Spleen (tissue), 11 donors: ENCODE data around the gene GRM1. TPM values are rescaled to one million over a fixed set of nuclear protein-coding genes. Genes with fewer than 3 reads are reported as not detected.

ENCODE experiments used
- DNase-seq: peaks from one replicate; pipeline ENCODE4 v3.0.0-alpha.2; 2020
- H3K27ac ChIP-seq, 8 donors: fragments of 200-600 bp; sonication (generic) in 7 of 8; 1 replicate in 4 of 8; 2 replicates in 4 of 8; pipeline versions ENCODE4 v1.5.0 to v1.8.0; 2016 to 2021; ENCODE audit warnings: inconsistent platforms in 4 of 8, mild to moderate bottlenecking in 4 of 8, moderate library complexity in 1 of 8
- H3K27me3 ChIP-seq, 7 donors: fragments of 200-600 bp; sonication (generic) in 6 of 7; replicated peaks in 1 of 7; 1 replicate in 4 of 7; 2 replicates in 3 of 7; pipeline versions ENCODE4 v1.5.0 to v1.8.0; 2016 to 2021; ENCODE audit warnings: inconsistent platforms in 3 of 7, mild to moderate bottlenecking in 1 of 7
- H3K36me3 ChIP-seq, 6 donors: fragments of 200-600 bp; sonication (generic) in 5 of 6; 1 replicate in 4 of 6; 2 replicates in 2 of 6; pipeline versions ENCODE4 v1.5.0 to v1.8.0; 2016 to 2021; ENCODE audit warnings: inconsistent platforms in 2 of 6
- H3K4me1 ChIP-seq, 6 donors: fragments of 200-600 bp; sonication (generic) in 5 of 6; 1 replicate in 3 of 6; 2 replicates in 3 of 6; pipeline versions ENCODE4 v1.5.0 to v1.8.0; 2016 to 2021; ENCODE audit warnings: inconsistent platforms in 3 of 6
- H3K4me3 ChIP-seq, 8 donors: fragments of 200-600 bp; sonication (generic) in 7 of 8; 1 replicate in 4 of 8; 2 replicates in 4 of 8; pipeline versions ENCODE4 v1.5.0 to v1.8.0; 2016 to 2021; ENCODE audit warnings: inconsistent platforms in 4 of 8, mild to moderate bottlenecking in 4 of 8, moderate library complexity in 2 of 8
- H3K9me3 ChIP-seq, 8 donors: fragments of 200-600 bp; sonication (generic) in 7 of 8; 1 replicate in 4 of 8; 2 replicates in 4 of 8; pipeline versions ENCODE4 v1.5.0 to v1.8.0; 2016 to 2021; ENCODE audit warnings: inconsistent platforms in 4 of 8
- CTCF ChIP-seq, 11 experiments: fragments of 200-600 bp in 7 of 11; fragments of 450-650 bp in 4 of 11; sonication (generic) in 4 of 11; IDR thresholded peaks in 8 of 11; conservative IDR thresholded peaks in 3 of 11; 1 replicate in 7 of 11; 2 replicates in 4 of 11; pipeline versions ENCODE4 v1.4.0 to v1.8.0; 2016 to 2021; ENCODE audit warnings: antibody characterized with exemption in 11 of 11, inconsistent platforms in 4 of 11, mild to moderate bottlenecking in 1 of 11
- POLR2A ChIP-seq, 3 donors: fragments of 450-650 bp; IDR thresholded peaks; one replicate each; pipeline ENCODE4 v1.5.1; 2017; ENCODE audit warnings: antibody characterized with exemption in 3 of 3, mild to moderate bottlenecking in 1 of 3
- POLR2AphosphoS5 ChIP-seq, 3 donors: sonication (generic); formaldehyde crosslinking; IDR thresholded peaks; one replicate each; pipeline ENCODE4 v1.5.1; 2017; ENCODE audit warnings: antibody characterized with exemption in 3 of 3
- WGBS, 5 donors: extraction: QIAGEN DNeasy Blood & Tissue Kit in 3 of 5; methylation state at CpG; one replicate each; pipeline versions ENCODE4 v1.1.5 to v1.1.7; 2013 to 2018; 5-methylcytosine and 5-hydroxymethylcytosine counted together
- intact Hi-C: fragments of 100-400 bp; cut with DNase I; formaldehyde crosslinking; loops from one replicate; pipeline ENCODE4 v1.15.0; 2023; ENCODE audit warnings: low total_unique reads
- polyA plus RNA-seq, 3 donors: library from polyadenylated mRNA; stranded (reverse); fragments of 200-250 nt; gene quantifications; one replicate each; pipeline ENCODE4 v1.2.1, GENCODE V29; 2013
- total RNA-seq, 7 donors: library from RNA; depleted of rRNA in 3 of 7; stranded (reverse); fragments of >200 nt in 3 of 7; fragmentation: NEBNext Ultra II Directional in 4 of 7; extraction: Animal tissue kit (Norgen Biotek cat#: 25700) in 4 of 7; gene quantifications; one replicate each; pipeline versions ENCODE4 v1.1.0 to v1.2.1, GENCODE V29; 2016 to 2021
- donor health status: healthy with polysubstance abuse.
- donor health status: DM: no; HTN: no; CAD: no; lungs with moderate emphysema.
- donor health status: DM: no; HTN: no; CAD: no.
- donor health status: Bipolar disorder and iron deficiency.
- donor health status: healthy.
- donor health status: DM: no; HTN: no; CAD: no.
- donor health status: DM: yes; HTN: yes; CAD: no.

The GRM1 gene
- total and polyA plus RNA-seq, 10 donors: under 0.01 to 0.19 (median 0.09) TPM; not detected in 3

- TF ChIP-seq CTCF (IDR thresholded peaks at IDR 0.05 in 8 of 11, conservative IDR thresholded peaks at IDR 0.05 in 3 of 11) (no peak), POLR2AphosphoS5 (IDR thresholded peaks at IDR 0.05) (no peak), POLR2A (IDR thresholded peaks at IDR 0.05) (no peak)
- intact Hi-C loops: no loop called here
- DNase-seq: no peak
- no peaks in the 10 kb centered on the region for H3K36me3 ChIP-seq
- peaks cover 0 to 3% (median 0%) of the 10 kb centered on the region in 8 donors for H3K9me3 ChIP-seq
- H3K4me1 ChIP-seq: no peaks in the 10 kb centered on the region
- H3K4me3 ChIP-seq: no peak overlapping the region
- H3K27me3 ChIP-seq: no peaks in the 10 kb centered on the region
- H3K27ac ChIP-seq: no peak overlapping the region
- 82 to 90% (median 88%) methylated on average over 4 of the region's 4 CpGs for WGBS, 5 donors
Observed at GRCh38 chr6:146077992-146078391, 49.1 kb downstream of the GRM1 start.

- no peak overlapping the region for H3K27ac ChIP-seq
- no peaks in the 10 kb centered on the region for H3K4me1 ChIP-seq
- H3K4me3 ChIP-seq: no peak overlapping the region
- TF ChIP-seq POLR2AphosphoS5 (IDR thresholded peaks at IDR 0.05) (no peak), POLR2A (IDR thresholded peaks at IDR 0.05) (no peak), CTCF (IDR thresholded peaks at IDR 0.05 in 8 of 11, conservative IDR thresholded peaks at IDR 0.05 in 3 of 11) (no peak)
- intact Hi-C loops: no loop called here
- WGBS, 5 donors: 86 to 92% (median 88%) methylated on average over 7 of the region's 7 CpGs
- no peaks in the 10 kb centered on the region for H3K36me3 ChIP-seq
- no peak for DNase-seq
- H3K27me3 ChIP-seq: no peaks in the 10 kb centered on the region
- no peaks in the 10 kb centered on the region for H3K9me3 ChIP-seq
Observed at GRCh38 chr6:146087386-146087785, 58.5 kb downstream of the GRM1 start.

- no peak for DNase-seq
- Histone ChIP-seq H3K27me3 (no peaks in the 10 kb centered on the region), H3K9me3 (no peaks in the 10 kb centered on the region), H3K4me3 (no peak overlapping the region), H3K36me3 (no peaks in the 10 kb centered on the region), H3K27ac (no peak overlapping the region), H3K4me1 (no peaks in the 10 kb centered on the region)
- intact Hi-C loops: no loop called here
- TF ChIP-seq CTCF (IDR thresholded peaks at IDR 0.05 in 8 of 11, conservative IDR thresholded peaks at IDR 0.05 in 3 of 11) (no peak), POLR2A (IDR thresholded peaks at IDR 0.05) (no peak), POLR2AphosphoS5 (IDR thresholded peaks at IDR 0.05) (no peak)
- 69 to 87% (median 75%) methylated on average over 3 of the region's 3 CpGs for WGBS, 5 donors
Observed at GRCh38 chr6:146090474-146090873, 61.6 kb downstream of the GRM1 start.

- Histone ChIP-seq H3K27ac (no peak overlapping the region), H3K36me3 (no peaks in the 10 kb centered on the region), H3K27me3 (no peaks in the 10 kb centered on the region), H3K9me3 (no peaks in the 10 kb centered on the region), H3K4me1 (no peaks in the 10 kb centered on the region), H3K4me3 (no peak overlapping the region)
- intact Hi-C loops: no loop called here
- 71 to 80% (median 73%) methylated on average over 3 of the region's 3 CpGs for WGBS, 5 donors
- no peak for DNase-seq
- TF ChIP-seq CTCF (IDR thresholded peaks at IDR 0.05 in 8 of 11, conservative IDR thresholded peaks at IDR 0.05 in 3 of 11) (no peak), POLR2A (IDR thresholded peaks at IDR 0.05) (no peak), POLR2AphosphoS5 (IDR thresholded peaks at IDR 0.05) (no peak)
Observed at GRCh38 chr6:146092961-146093686, 64.3 kb downstream of the GRM1 start.
